Thoracic aorta (tissue), 2 donors: ENCODE measurements around the gene CLBA1. TPM values are rescaled to one million over a fixed set of nuclear protein-coding genes. Genes with fewer than 3 reads are reported as not detected.

Experiments
- ATAC-seq: fragments of 150-250 bp; one replicate; pipeline ENCODE4 v1.8.0; 2017; ENCODE audit warnings: low read depth; ENCODE audit not compliant: insufficient number of reproducible peaks, low FRiP score
- DNase-seq: peaks from one replicate; pipeline ENCODE4 v3.0.0-alpha.2; 2020; ENCODE audit warnings: low spot score
- H3K27ac ChIP-seq, 2 donors: fragments of 200-600 bp; sonication (generic); 1 replicate in 1 of 2; 2 replicates in 1 of 2; pipeline ENCODE4 v1.5.1; 2016; ENCODE audit warnings: mild to moderate bottlenecking in 2 of 2, moderate library complexity in 2 of 2
- H3K27me3 ChIP-seq: fragments of 200-600 bp; sonication (generic); replicated peaks from 2 replicates; pipeline ENCODE4 v1.6.0; 2016; ENCODE audit warnings: mild to moderate bottlenecking; ENCODE audit not compliant: insufficient read depth
- H3K36me3 ChIP-seq: fragments of 200-600 bp; sonication (generic); one replicate; pipeline ENCODE4 v1.5.1; 2016
- H3K4me1 ChIP-seq, 2 donors: fragments of 200-600 bp; sonication (generic); 1 replicate in 1 of 2; 2 replicates in 1 of 2; pipeline versions ENCODE4 v1.5.1 to v1.6.0; 2016; ENCODE audit warnings: low read depth in 2 of 2, mild to moderate bottlenecking in 1 of 2; ENCODE audit not compliant: control insufficient read depth in 1 of 2
- H3K4me3 ChIP-seq: fragments of 200-600 bp; sonication (generic); 2 replicates; pipeline ENCODE4 v1.5.1; 2016; ENCODE audit warnings: mild to moderate bottlenecking
- H3K9me3 ChIP-seq: fragments of 200-600 bp; sonication (generic); 2 replicates; pipeline ENCODE4 v1.5.1; 2016
- CTCF ChIP-seq: fragments of 200-600 bp; sonication (generic); IDR thresholded peaks from one replicate; pipeline ENCODE4 v1.5.1; 2019; ENCODE audit warnings: antibody characterized with exemption
- total RNA-seq, 2 donors: library from RNA; depleted of rRNA; stranded (reverse); fragments of >200 nt; gene quantifications; one replicate each; pipeline versions ENCODE4 v1.1.0 to v1.2.3, GENCODE V29; 2016

The CLBA1 gene
- total RNA-seq, 2 donors from 2014 or later = 3.1 to 4.6 TPM

- Histone ChIP-seq H3K9me3 (no peaks in the 10 kb centered on the region), H3K27me3 (no peaks in the 10 kb centered on the region), H3K36me3 (no peaks in the 10 kb centered on the region), H3K27ac (peak overlapping the region; percentile 42 to 51), H3K4me1 (peaks cover 0 to 31% of the 10 kb centered on the region in 2 donors), H3K4me3 (peak overlapping the region; percentile 79)
- no peak for DNase-seq
- no peak for ATAC-seq
- no peak for TF ChIP-seq CTCF
These were observed 36.2 kb downstream of the CLBA1 start for GRCh38 chr14:105021656-105022275.

- no peak for TF ChIP-seq CTCF
- H3K36me3 ChIP-seq = no peaks in the 10 kb centered on the region
- peaks cover 0 to 36% of the 10 kb centered on the region in 2 donors for H3K4me1 ChIP-seq
- no peaks in the 10 kb centered on the region for H3K9me3 ChIP-seq
- peak overlapping the region; percentile 79 for H3K4me3 ChIP-seq
- H3K27me3 ChIP-seq = no peaks in the 10 kb centered on the region
- H3K27ac ChIP-seq = no peak overlapping the region
- DNase-seq (no peak), ATAC-seq (no peak)
These were observed 36.7 kb downstream of the CLBA1 start for GRCh38 chr14:105022276-105022670.

- Histone ChIP-seq H3K9me3 (no peaks in the 10 kb centered on the region), H3K27me3 (no peaks in the 10 kb centered on the region), H3K36me3 (no peaks in the 10 kb centered on the region), H3K27ac (no peak overlapping the region), H3K4me1 (peaks cover 0 to 41% of the 10 kb centered on the region in 2 donors), H3K4me3 (no peak overlapping the region)
- DNase-seq = no peak
- TF ChIP-seq CTCF = no peak
- no peak for ATAC-seq
These were observed 37.6 kb downstream of the CLBA1 start for GRCh38 chr14:105023144-105023543.

- H3K4me3 ChIP-seq = no peak overlapping the region
- ATAC-seq = no peak
- H3K36me3 ChIP-seq = no peaks in the 10 kb centered on the region
- H3K9me3 ChIP-seq = no peaks in the 10 kb centered on the region
- H3K4me1 ChIP-seq = peaks cover 0 to 39% of the 10 kb centered on the region in 2 donors
- DNase-seq = no peak
- no peaks in the 10 kb centered on the region for H3K27me3 ChIP-seq
- no peak overlapping the region for H3K27ac ChIP-seq
- TF ChIP-seq CTCF = no peak
These were observed 38.3 kb downstream of the CLBA1 start for GRCh38 chr14:105023791-105024480.

- ATAC-seq (no peak), DNase-seq (no peak)
- Histone ChIP-seq H3K4me3 (no peak overlapping the region), H3K9me3 (no peaks in the 10 kb centered on the region), H3K27me3 (no peaks in the 10 kb centered on the region), H3K36me3 (no peaks in the 10 kb centered on the region), H3K27ac (no peak overlapping the region), H3K4me1 (peaks cover 0 to 24% of the 10 kb centered on the region in 2 donors)
- no peak for TF ChIP-seq CTCF
These were observed 39.8 kb downstream of the CLBA1 start for GRCh38 chr14:105025429-105025828.
